ENCODE data around the gene ZMYND15. TPM values are rescaled to one million over a fixed set of nuclear protein-coding genes. Genes with fewer than 3 reads are reported as not detected.

Gene ZMYND15
- total RNA-seq, 1 experiment from 2014 or later, result 2.8 TPM

- no peak for DNase-seq (ENCODE audit: low read depth, low spot score)
Measured at GRCh38 chr17:4785311-4786105, 45.9 kb downstream of the ZMYND15 start.

GRCh38 chr17:4786106-4786511 lies 46.5 kb downstream of the ZMYND15 start, which contains the start of gene VMO1:
Gene VMO1, minus strand, starts transcription at chr17:4786364. Its CDS starts 12 bp downstream, at chr17:4786352.
- peaks cover 8% of the 10 kb centered on the region; the same call in 1 of the 2 replicates for H3K79me2 ChIP-seq (ENCODE audit: insufficient read depth, low read length)
- H3K4me2 ChIP-seq (ENCODE audit: low read length), result no peak within 1 kb of the TSS
- H3K9ac ChIP-seq (ENCODE audit: low read length), result no peak within 1 kb of the TSS
- BruUV-seq (replicated peaks), result no TSS peak
- TF ChIP-seq SRF (IDR thresholded peaks at IDR 0.05; ENCODE audit: low read depth) (no peak), EZH2phosphoT487 (IDR thresholded peaks at IDR 0.05; ENCODE audit: borderline replicate concordance) (no peak), ATF3 (IDR thresholded peaks at IDR 0.05) (no peak), EGR1 (IDR thresholded peaks at IDR 0.05; ENCODE audit: low read depth) (no peak), YY1 (IDR thresholded peaks at IDR 0.05; ENCODE audit: extremely low read depth, insufficient replicate concordance, low read depth, low read length) (no peak), RAD21 (IDR thresholded peaks at IDR 0.05; ENCODE audit: low read depth) (no peak), CBX3 (IDR thresholded peaks at IDR 0.05; ENCODE audit: low read depth) (no peak), ZFX (IDR thresholded peaks at IDR 0.05) (no peak), ZBTB33 (IDR thresholded peaks at IDR 0.05; ENCODE audit: extremely low read depth, insufficient replicate concordance, low read length) (no peak)
- CTCF ChIA-PET, result no interaction called here
- H3K9me3 ChIP-seq (ENCODE audit: control insufficient read depth in 1 of 2, insufficient read depth in 1 of 2, low read depth in 1 of 2, low read length in 2 of 2), result no peaks in the 10 kb centered on the region
- H3K4me1 ChIP-seq (ENCODE audit: control insufficient read depth in 1 of 2, insufficient read depth in 2 of 2, low read length in 2 of 2), result peaks cover 24 to 36% of the 10 kb centered on the region in 2 experiments
- H3K27ac ChIP-seq (ENCODE audit: low read depth, low read length), result peak within 1 kb of the TSS; percentile 22; the same call in 1 of the 2 replicates
- H2AFZ ChIP-seq (ENCODE audit: low read depth, low read length, poor library complexity, severe bottlenecking), result no peak within 1 kb of the TSS
- DNase-seq (ENCODE audit: low read depth, low spot score), result no peak
- no peaks in the 10 kb centered on the region for H3K9me2 ChIP-seq (ENCODE audit: insufficient read depth)
- H3K27me3 ChIP-seq (ENCODE audit: insufficient read depth, low read length), result no peaks in the 10 kb centered on the region
- H4K20me1 ChIP-seq (ENCODE audit: insufficient read depth), result no peaks in the 10 kb centered on the region
- POLR2A ChIA-PET, result no interaction called here
- no peak within 1 kb of the TSS for H3K4me3 ChIP-seq (replicated peaks in 1 of 2; ENCODE audit: low read depth in 1 of 2, low read length in 2 of 2)
- ATAC-seq, result no peak
- RAD21 ChIA-PET (ENCODE audit: low non-redundant PET in 1 of 2, low total read pairs in 2 of 2, uncharacterized antibody in 2 of 2, unreplicated experiment in 2 of 2), result no interaction called here
- intact Hi-C loops (cut with micrococcal nuclease), result no loop called here
- no peaks in the 10 kb centered on the region for H3K36me3 ChIP-seq (ENCODE audit: control insufficient read depth in 1 of 2, insufficient read depth in 2 of 2, low read length in 2 of 2)

More at GRCh38 chr17:4785311-4786105, 45.9 kb downstream of the ZMYND15 start:
- H3K9me2 ChIP-seq (ENCODE audit: insufficient read depth), result no peaks in the 10 kb centered on the region
- no peaks in the 10 kb centered on the region for H3K9me3 ChIP-seq (ENCODE audit: control insufficient read depth in 1 of 2, insufficient read depth in 1 of 2, low read depth in 1 of 2, low read length in 2 of 2)
- TF ChIP-seq ATF3 (IDR thresholded peaks at IDR 0.05), result no peak
- TF ChIP-seq CBX3 (IDR thresholded peaks at IDR 0.05; ENCODE audit: low read depth), result no peak
- no peak for TF ChIP-seq EZH2 (IDR thresholded peaks at IDR 0.05)
- no peaks in the 10 kb centered on the region for H3K36me3 ChIP-seq (ENCODE audit: control insufficient read depth in 1 of 2, insufficient read depth in 2 of 2, low read length in 2 of 2)
- no TSS peak for BruUV-seq (replicated peaks)
- no peak for ATAC-seq
- RAD21 ChIA-PET (ENCODE audit: low non-redundant PET in 1 of 2, low total read pairs in 2 of 2, uncharacterized antibody in 2 of 2, unreplicated experiment in 2 of 2), result no interaction called here
- H2AFZ ChIP-seq (ENCODE audit: low read depth, low read length, poor library complexity, severe bottlenecking), result no peak overlapping the region
- no peak overlapping the region for H3K4me2 ChIP-seq (ENCODE audit: low read length)
- H3K79me2 ChIP-seq (ENCODE audit: insufficient read depth, low read length), result peaks cover 8% of the 10 kb centered on the region; the same call in 1 of the 2 replicates
- H4K20me1 ChIP-seq (ENCODE audit: insufficient read depth), result no peaks in the 10 kb centered on the region
- intact Hi-C loops (cut with micrococcal nuclease), result no loop called here
- POLR2A ChIA-PET, result no interaction called here
- H3K4me3 ChIP-seq (replicated peaks in 1 of 2; ENCODE audit: low read depth in 1 of 2, low read length in 2 of 2), result no peak overlapping the region
- H3K27me3 ChIP-seq (ENCODE audit: insufficient read depth, low read length), result no peaks in the 10 kb centered on the region
- CTCF ChIA-PET, result no interaction called here
- no peak overlapping the region for H3K27ac ChIP-seq (ENCODE audit: low read depth, low read length)
- peaks cover 19 to 32% of the 10 kb centered on the region in 2 experiments for H3K4me1 ChIP-seq (ENCODE audit: control insufficient read depth in 1 of 2, insufficient read depth in 2 of 2, low read length in 2 of 2)
- H3K9ac ChIP-seq (ENCODE audit: low read length), result no peak overlapping the region
